K562 (cell line): ENCODE measurements around the gene TMEM203. TPM values are rescaled to one million over a fixed set of nuclear protein-coding genes. Genes with fewer than 3 reads are reported as not detected.
A peak's percentile ranks its signal among the peaks of the same experiment; 100 is the strongest.

Source experiments
- CTCF ChIP-seq, 3 experiments: IDR thresholded peaks in 2 of 3; conservative IDR thresholded peaks in 1 of 3; 2 replicates each; pipeline ENCODE4 v1.5.1; 2011 to 2012; ENCODE audit warnings: low read length in 3 of 3, mild to moderate bottlenecking in 3 of 3, control low read depth in 2 of 3, improper control_type of control experiment in 1 of 3, inconsistent platforms in 1 of 3, low read depth in 1 of 3, mixed read lengths in 1 of 3, moderate library complexity in 1 of 3; ENCODE audit not compliant: insufficient read depth in 2 of 3
- DDX20 ChIP-seq: fragments of 450-650 bp; IDR thresholded peaks from 2 replicates; pipeline ENCODE4 v1.6.1; 2016; ENCODE audit warnings: missing genetic modification characterization, low read depth, mild to moderate bottlenecking, missing compliant biosample characterization, moderate library complexity
- HNRNPLL ChIP-seq: fragments of 200-400 bp; formaldehyde crosslinking; IDR thresholded peaks from 2 replicates; pipeline ENCODE4 v1.6.1; 2017; ENCODE audit warnings: low read length, low read depth, mild to moderate bottlenecking; ENCODE audit not compliant: poor library complexity, severe bottlenecking
- JUND ChIP-seq, 2 experiments: IDR thresholded peaks; 2 replicates in 1 of 2; 3 replicates in 1 of 2; pipeline ENCODE4 v1.6.1; 2011; ENCODE audit warnings: borderline replicate concordance in 2 of 2, low read depth in 2 of 2, low read length in 2 of 2, improper control_type of control experiment in 1 of 2, missing biosample characterization in 1 of 2, missing genetic modification characterization in 1 of 2, missing genetic modification reagents in 1 of 2
- MEIS2 ChIP-seq: fragments of 450-650 bp; IDR thresholded peaks from 2 replicates; pipeline ENCODE4 v1.6.1; 2014; ENCODE audit warnings: mild to moderate bottlenecking; ENCODE audit not compliant: partially characterized antibody
- NFATC3 ChIP-seq: fragments of 450-650 bp; IDR thresholded peaks from 2 replicates; pipeline ENCODE4 v1.6.1; 2017; ENCODE audit warnings: mild to moderate bottlenecking
- PML ChIP-seq: IDR thresholded peaks from 2 replicates; pipeline ENCODE4 v1.6.1; 2012; ENCODE audit warnings: low read length, inconsistent platforms
- PPARD ChIP-seq: fragments of 250-450 bp; sonication (Bioruptor Pico); IDR thresholded peaks from 2 replicates; pipeline ENCODE4 v1.8.0; 2022; ENCODE audit warnings: inconsistent platforms, mild to moderate bottlenecking, moderate library complexity
- RB1 ChIP-seq: fragments of 450-650 bp; IDR thresholded peaks from 2 replicates; pipeline ENCODE4 v1.6.1; 2017; ENCODE audit warnings: low read depth, mild to moderate bottlenecking
- SIN3A ChIP-seq, 2 experiments: fragments of 150-350 bp in 1 of 2; IDR thresholded peaks; 2 replicates each; pipeline ENCODE4 v1.6.1; 2011 to 2016; ENCODE audit warnings: borderline replicate concordance in 2 of 2, low read depth in 2 of 2, low read length in 2 of 2, mild to moderate bottlenecking in 2 of 2, moderate library complexity in 2 of 2; ENCODE audit not compliant: control insufficient read depth in 1 of 2
- SIN3B ChIP-seq: fragments of 450-650 bp; IDR thresholded peaks from 2 replicates; pipeline ENCODE4 v1.6.1; 2017; ENCODE audit warnings: low read depth, mild to moderate bottlenecking, moderate library complexity
- YBX1 ChIP-seq: fragments of 450-650 bp; IDR thresholded peaks from 2 replicates; pipeline ENCODE4 v1.7.1; 2016; ENCODE audit warnings: mild to moderate bottlenecking
- ZBTB7A ChIP-seq: IDR thresholded peaks from 2 replicates; pipeline ENCODE4 v1.6.1; 2011; ENCODE audit warnings: low read depth, mild to moderate bottlenecking, low read length, moderate library complexity, borderline replicate concordance; ENCODE audit not compliant: control insufficient read depth
- ZNF12 ChIP-seq: sonication (generic); formaldehyde crosslinking; IDR thresholded peaks from 2 replicates; pipeline ENCODE4 v1.4.0; 2020; ENCODE audit warnings: mild to moderate bottlenecking, missing genetic modification reagents
- polyA plus RNA-seq, 8 experiments: library from polyadenylated mRNA; depleted of rRNA in 4 of 8; stranded (reverse) in 5 of 8; unstranded in 3 of 8; fragments of >200 nt; fragmentation: Nextera tagmentation in 2 of 8; fragmentation: Illumina TruSeq in 1 of 8; extraction: Ambion mirVana in 2 of 8; extraction: Trizol in 1 of 8; gene quantifications; 2 replicates each; pipeline versions ENCODE4 v1.2.1 to v1.2.3, GENCODE V29; 2011 to 2014; ENCODE audit warnings: inconsistent platforms in 1 of 8, missing spikeins in 1 of 8
- total RNA-seq, 7 experiments: library from RNA; depleted of rRNA in 6 of 7; stranded (reverse); fragments of >200 nt in 6 of 7; fragmentation: Illumina TruSeq in 2 of 7; extraction: Trizol in 2 of 7; gene quantifications; 2 replicates each; pipeline versions ENCODE4 v1.2.1 to v1.2.3, GENCODE V29; 2011 to 2021; ENCODE audit warnings: low replicate concordance in 1 of 7
- TF ChIP-seq, protein P1 (sequence below): sonication (generic); formaldehyde crosslinking; IDR thresholded peaks from 2 replicates; pipeline ENCODE4 v1.8.1; 2023; ENCODE audit warnings: mild to moderate bottlenecking, missing genetic modification reagents, moderate library complexity
- TF ChIP-seq, protein P2 (sequence below), 2 experiments: IDR thresholded peaks; 2 replicates each; pipeline ENCODE4 v1.6.1; 2011; ENCODE audit warnings: borderline replicate concordance in 1 of 2, control low read depth in 1 of 2, low read depth in 1 of 2, low read length in 1 of 2, mild to moderate bottlenecking in 1 of 2, mixed read lengths in 1 of 2, moderate library complexity in 1 of 2; ENCODE audit not compliant: insufficient read depth in 1 of 2, insufficient read length in 1 of 2, poor library complexity in 1 of 2, severe bottlenecking in 1 of 2; ENCODE audit errors: extremely low read depth in 1 of 2
- TF ChIP-seq, protein P3 (sequence below): fragments of 250-450 bp; sonication (Bioruptor Pico); IDR thresholded peaks from 2 replicates; pipeline ENCODE4 v1.5.0; 2021; ENCODE audit warnings: mild to moderate bottlenecking, borderline replicate concordance

TMEM203 gene
- total and polyA plus RNA-seq, 9 of the 15 experiments (the other 6 are each of a cell fraction or from before 2014, with no cell fraction given) = 8.8 to 59.5 (median 37.6) TPM

GRCh38 chr9:137254624-137255447, 49.4 kb upstream of the TMEM203 start, which contains the start of gene NELFB (continued):
- peak; percentile 20 for TF ChIP-seq HNRNPLL
- TF ChIP-seq MEIS2 = peak; percentile 52
- no peak for TF ChIP-seq NFATC3
- TF ChIP-seq YBX1 = no peak
- TF ChIP-seq RB1 = peak; percentile 99
- TF ChIP-seq, protein P1, sequence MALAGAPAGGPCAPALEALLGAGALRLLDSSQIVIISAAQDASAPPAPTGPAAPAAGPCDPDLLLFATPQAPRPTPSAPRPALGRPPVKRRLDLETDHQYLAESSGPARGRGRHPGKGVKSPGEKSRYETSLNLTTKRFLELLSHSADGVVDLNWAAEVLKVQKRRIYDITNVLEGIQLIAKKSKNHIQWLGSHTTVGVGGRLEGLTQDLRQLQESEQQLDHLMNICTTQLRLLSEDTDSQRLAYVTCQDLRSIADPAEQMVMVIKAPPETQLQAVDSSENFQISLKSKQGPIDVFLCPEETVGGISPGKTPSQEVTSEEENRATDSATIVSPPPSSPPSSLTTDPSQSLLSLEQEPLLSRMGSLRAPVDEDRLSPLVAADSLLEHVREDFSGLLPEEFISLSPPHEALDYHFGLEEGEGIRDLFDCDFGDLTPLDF (CRISPR knock-in tag) = peak; percentile 77; the same call in 1 of the 2 replicates
- peak; percentile 57; the same call in 1 of the 2 replicates for TF ChIP-seq ZNF12 (CRISPR knock-in tag)
- TF ChIP-seq SIN3B = peak; percentile 94
- TF ChIP-seq SIN3A (IDR thresholded peaks at IDR 0.05; ENCODE audit: borderline replicate concordance in 2 of 2, control insufficient read depth in 1 of 2, low read depth in 2 of 2, low read length in 2 of 2) = peak; percentile 81; a peak in 2 of 4 replicates
- TF ChIP-seq CTCF (IDR thresholded peaks at IDR 0.05 in 2 of 3, conservative IDR thresholded peaks at IDR 0.05 in 1 of 3; ENCODE audit: insufficient read depth in 2 of 3, low read depth in 1 of 3, low read length in 3 of 3) = 0 out of 6 replicates have a peak, but pooled peaks of 1 of the 3 experiments have one; percentile 7
- TF ChIP-seq, protein P2, sequence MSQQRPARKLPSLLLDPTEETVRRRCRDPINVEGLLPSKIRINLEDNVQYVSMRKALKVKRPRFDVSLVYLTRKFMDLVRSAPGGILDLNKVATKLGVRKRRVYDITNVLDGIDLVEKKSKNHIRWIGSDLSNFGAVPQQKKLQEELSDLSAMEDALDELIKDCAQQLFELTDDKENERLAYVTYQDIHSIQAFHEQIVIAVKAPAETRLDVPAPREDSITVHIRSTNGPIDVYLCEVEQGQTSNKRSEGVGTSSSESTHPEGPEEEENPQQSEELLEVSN (IDR thresholded peaks at IDR 0.05; ENCODE audit: borderline replicate concordance in 1 of 2, extremely low read depth in 1 of 2, insufficient read depth in 1 of 2, insufficient read length in 1 of 2, low read depth in 1 of 2, low read length in 1 of 2, poor library complexity in 1 of 2, severe bottlenecking in 1 of 2) = peak in 1 of 2 experiments; percentile 82
- TF ChIP-seq JUND (IDR thresholded peaks at IDR 0.05; ENCODE audit: borderline replicate concordance, low read depth, low read length) = 0 out of 2 replicates have a peak, but pooled peaks have one; percentile 42
- no peak; the same call in 2 of the 3 replicates for TF ChIP-seq JUND (tag; IDR thresholded peaks at IDR 0.05; ENCODE audit: borderline replicate concordance, low read depth, low read length)
- TF ChIP-seq PPARD (CRISPR knock-in tag) = no peak
- TF ChIP-seq DDX20 (tag) = no peak
- peak; percentile 48; the same call in 1 of the 2 replicates for TF ChIP-seq PML
- TF ChIP-seq, protein P3, sequence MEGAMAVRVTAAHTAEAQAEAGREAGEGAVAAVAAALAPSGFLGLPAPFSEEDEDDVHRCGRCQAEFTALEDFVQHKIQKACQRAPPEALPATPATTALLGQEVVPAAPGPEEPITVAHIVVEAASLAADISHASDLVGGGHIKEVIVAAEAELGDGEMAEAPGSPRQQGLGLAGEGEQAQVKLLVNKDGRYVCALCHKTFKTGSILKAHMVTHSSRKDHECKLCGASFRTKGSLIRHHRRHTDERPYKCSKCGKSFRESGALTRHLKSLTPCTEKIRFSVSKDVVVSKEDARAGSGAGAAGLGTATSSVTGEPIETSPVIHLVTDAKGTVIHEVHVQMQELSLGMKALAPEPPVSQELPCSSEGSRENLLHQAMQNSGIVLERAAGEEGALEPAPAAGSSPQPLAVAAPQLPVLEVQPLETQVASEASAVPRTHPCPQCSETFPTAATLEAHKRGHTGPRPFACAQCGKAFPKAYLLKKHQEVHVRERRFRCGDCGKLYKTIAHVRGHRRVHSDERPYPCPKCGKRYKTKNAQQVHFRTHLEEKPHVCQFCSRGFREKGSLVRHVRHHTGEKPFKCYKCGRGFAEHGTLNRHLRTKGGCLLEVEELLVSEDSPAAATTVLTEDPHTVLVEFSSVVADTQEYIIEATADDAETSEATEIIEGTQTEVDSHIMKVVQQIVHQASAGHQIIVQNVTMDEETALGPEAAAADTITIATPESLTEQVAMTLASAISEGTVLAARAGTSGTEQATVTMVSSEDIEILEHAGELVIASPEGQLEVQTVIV (CRISPR knock-in tag) = peak; percentile 77; the same call in 1 of the 2 replicates
- peak; percentile 78; the same call in 1 of the 2 replicates for TF ChIP-seq ZBTB7A
